Stimulated activated CD8-positive, alpha-beta memory T cell treated with anti-CD3 and anti-CD28 coated beads, Interleukin-12 subunit alpha, Interleukin-12 subunit beta, amount 100 ng/mL, for 24 hours (primary cell): Measurements from ENCODE around the gene CPXM2.

Experiments
- DNase-seq: peaks from one replicate; pipeline ENCODE4 v3.0.0-alpha.2; 2020; ENCODE audit errors: extremely low read depth

The CPXM2 gene

GRCh38 chr10:123772645-123773508 lies 118.7 kb downstream of the CPXM2 start:
- DNase-seq, result no peak

DNA sequence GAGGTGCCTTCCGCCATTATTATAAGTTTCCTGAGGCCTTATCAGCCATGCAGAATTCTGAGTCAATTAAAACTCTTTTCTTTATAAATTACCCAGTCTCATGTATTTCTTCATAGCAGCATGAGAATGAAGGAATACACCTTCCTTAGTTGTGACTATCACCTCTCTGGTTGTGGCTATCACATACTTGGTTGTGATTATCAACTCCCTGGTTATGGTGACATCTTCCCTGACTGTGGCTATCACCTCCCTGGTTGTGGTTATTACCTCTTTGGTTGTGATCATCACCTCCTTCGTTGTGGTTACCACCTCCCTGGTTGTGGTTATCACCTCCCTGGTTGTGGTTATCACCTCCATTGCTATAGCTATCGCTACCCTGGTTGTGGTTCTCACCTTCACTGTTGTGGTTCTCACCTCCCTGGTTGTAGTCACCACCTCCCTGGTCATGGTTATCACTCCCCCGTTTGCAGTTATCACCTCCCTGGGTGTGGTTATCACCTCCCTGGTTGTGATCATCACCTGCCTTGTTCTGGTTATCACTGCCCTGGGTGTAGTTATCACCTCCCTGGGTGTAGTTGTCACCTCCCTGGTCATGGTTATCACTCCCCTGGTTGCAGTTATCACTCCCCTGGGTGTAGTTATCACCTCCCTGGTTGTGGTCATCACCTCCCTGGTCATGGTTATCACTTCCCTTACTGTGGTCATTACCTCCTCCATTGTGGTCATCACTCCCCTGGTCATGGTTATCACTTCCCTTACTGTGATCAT lies 119.5 kb downstream of the CPXM2 start:
- DNase-seq, result no peak

- DNase-seq, result no peak
These were observed 122.0 kb downstream of the CPXM2 start for GRCh38 chr10:123769647-123770046.

DNA sequence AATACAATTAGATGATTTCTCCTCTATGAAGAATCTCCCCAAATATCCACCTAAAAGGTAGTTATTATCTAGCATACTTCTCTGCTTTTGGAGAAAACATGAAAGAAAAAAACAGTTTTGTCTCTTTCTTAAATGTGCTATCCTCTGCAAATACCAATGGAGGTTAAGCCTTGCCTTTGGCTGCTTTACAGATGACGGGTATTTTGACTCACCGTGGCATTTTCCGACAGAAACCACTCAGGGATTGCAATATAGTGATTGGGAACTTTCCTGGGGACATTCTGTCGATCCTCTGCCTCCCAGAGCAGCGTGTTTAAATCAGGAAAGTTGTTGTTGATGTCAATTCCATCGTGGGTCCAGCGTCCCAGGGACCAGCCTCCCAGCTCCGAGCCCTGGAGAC lies 124.8 kb downstream of the CPXM2 start:
- no peak for DNase-seq

- DNase-seq, result no peak
These were observed 125.6 kb downstream of the CPXM2 start for GRCh38 chr10:123766012-123766411.

GRCh38 chr10:123761666-123762230 lies 129.9 kb downstream of the CPXM2 start:
- DNase-seq, result no peak

DNA sequence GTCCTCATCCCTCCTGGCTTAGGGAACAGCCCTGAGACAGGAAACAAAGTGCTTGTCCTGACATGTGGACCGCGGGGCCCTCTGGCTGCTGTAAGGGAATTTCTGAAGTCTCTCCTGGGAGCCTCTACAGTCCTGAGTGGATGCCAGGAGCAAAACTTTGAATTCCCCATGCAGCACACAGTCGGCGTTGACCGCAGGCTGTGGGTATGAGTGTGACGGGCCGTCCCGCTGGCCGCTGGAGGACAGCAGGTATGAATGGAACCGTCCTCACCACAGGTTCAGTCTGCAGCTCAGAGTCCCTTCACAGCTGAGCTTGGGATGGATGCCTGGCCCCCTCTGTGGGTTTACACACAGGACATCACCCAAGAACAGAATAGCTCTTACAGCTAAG lies 130.6 kb downstream of the CPXM2 start:
- no peak for DNase-seq

DNA sequence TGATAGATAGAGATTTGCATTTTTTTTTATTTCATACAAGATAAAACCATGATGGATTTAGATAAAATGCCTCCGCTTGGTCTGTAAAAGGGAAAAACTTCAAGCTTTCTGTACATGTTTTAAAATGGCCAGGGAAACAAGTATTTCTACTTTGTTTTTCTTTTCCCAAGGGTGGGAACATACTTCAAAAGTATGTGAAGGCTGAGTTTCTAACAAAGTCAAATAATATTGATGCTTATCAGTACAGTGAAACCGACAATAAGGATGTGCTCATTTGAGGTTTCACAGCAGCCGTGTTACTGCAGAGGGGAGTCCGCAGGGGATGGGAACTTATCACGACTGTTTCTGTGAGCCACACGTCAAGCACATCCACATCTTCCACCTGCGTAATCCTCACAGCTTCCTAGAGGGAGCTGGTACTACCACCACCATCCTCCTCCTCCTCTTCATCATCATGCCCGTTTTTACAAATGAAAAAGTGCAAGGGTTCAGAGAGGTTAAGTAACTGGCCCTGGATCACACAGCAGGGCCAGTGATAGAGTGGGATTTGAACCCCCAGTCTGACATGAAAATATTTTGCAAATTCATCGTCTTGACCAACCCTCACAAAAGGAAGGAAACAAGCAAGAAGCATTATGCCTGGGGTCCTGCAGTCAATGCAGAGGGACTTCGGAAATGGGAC lies 131.1 kb downstream of the CPXM2 start:
- no peak for DNase-seq

DNA sequence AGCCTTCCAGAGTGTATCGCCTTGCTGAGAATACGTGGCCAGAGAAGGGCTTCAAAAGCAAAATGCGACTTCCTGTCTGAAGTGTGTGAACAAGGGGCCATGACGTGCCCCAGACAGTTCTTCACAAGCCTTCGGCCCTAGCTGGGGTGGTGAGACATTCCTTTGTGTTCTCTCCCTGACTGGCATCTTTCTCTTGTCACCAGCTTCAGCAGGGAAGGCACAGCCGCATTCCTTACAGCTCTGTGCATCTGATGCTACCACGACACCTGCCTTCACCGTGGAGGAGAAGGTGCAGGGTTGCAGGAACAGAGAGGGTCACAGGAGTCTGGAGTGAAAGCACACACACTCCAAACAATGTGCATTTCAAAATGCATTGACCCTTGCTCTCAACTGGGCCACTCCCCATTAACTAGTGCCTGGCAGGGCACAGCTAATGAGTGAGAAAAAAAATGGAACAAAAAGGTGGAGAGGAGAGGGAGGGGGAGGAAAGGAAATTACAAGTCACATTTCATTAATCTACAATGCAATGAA lies 132.0 kb downstream of the CPXM2 start:
- DNase-seq, result no peak

- DNase-seq, result no peak
These were observed 132.6 kb downstream of the CPXM2 start for GRCh38 chr10:123759041-123759440.

- no peak for DNase-seq
These were observed 133.8 kb downstream of the CPXM2 start for GRCh38 chr10:123757853-123758252.

DNA sequence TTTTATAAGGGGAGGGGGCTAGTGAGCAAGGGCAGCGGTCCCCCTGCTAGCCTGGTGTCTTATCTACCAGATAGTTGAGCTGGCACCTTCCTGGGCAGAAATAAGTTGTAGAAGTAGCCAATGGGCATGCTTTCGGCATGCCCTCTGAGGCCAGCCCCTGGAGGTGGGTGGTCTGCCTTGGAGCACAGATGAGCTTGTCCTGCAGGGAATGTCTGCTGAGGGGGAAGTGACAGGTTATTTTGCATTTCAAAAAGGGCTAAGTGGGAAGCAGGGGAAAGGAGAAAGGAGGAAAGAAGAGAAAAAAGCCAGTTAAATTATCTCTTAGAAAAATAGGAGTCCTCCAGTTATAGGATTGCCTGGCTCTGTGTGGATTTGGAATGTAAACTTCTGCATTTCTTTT lies 136.5 kb downstream of the CPXM2 start:
- DNase-seq, result no peak

- no peak for DNase-seq
These were observed 137.5 kb downstream of the CPXM2 start for GRCh38 chr10:123754123-123754522.

GRCh38 chr10:123751342-123752134 lies 140.1 kb downstream of the CPXM2 start:
- no peak for DNase-seq

DNA sequence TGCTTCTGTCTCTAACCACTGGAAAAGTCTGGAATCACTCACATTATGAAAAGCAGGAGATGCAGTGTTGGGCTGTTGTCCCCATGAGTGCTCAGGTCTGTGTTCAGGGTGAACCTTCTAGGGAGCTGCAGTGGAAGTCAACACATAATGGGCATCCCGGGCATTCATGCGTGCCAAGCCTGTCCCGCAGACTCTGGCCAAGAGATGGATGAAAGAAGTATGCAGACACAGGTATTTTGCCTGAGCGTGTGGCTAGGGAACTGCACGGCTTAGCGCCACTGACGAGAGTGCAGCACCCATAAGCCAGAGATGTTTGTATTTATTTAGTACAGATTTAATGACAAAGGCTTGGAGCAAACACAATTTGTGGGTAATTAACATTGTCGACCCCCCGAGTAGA lies 140.7 kb downstream of the CPXM2 start:
- no peak for DNase-seq

DNA sequence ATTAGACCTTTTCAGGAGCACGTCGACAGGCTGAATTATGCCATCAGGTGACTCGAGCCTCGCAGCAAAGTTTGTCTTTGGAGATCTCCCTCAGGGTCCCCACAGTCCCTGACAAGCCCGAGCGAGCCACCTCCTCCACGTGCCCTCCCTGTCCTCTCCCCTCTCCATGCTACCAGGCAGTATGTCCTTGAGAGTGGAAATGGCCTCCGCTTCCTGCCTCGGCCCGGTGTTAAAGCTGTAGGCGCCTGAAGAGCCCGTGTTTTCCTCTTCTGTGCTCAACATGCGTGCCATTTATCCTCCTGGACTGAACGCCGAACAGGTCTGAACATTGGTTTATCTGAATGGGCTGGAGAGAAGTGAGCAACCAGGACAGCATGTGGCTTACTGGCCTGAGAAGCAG lies 142.9 kb downstream of the CPXM2 start:
- DNase-seq, result no peak

GRCh38 chr10:123747426-123747825 lies 144.2 kb downstream of the CPXM2 start:
- no peak for DNase-seq

GRCh38 chr10:123746942-123747341 lies 144.7 kb downstream of the CPXM2 start:
- no peak for DNase-seq

- DNase-seq, result no peak
These were observed 145.1 kb downstream of the CPXM2 start for GRCh38 chr10:123746520-123746919.

- no peak for DNase-seq
These were observed 145.5 kb downstream of the CPXM2 start for GRCh38 chr10:123746061-123746460.

- DNase-seq, result no peak
These were observed 147.4 kb downstream of the CPXM2 start for GRCh38 chr10:123744224-123744536.
